Gastrocnemius medialis (tissue), 4 donors: ENCODE measurements around the gene PYGB. TPM values are rescaled to one million over a fixed set of nuclear protein-coding genes. Genes with fewer than 3 reads are reported as not detected.

Experiments
- ATAC-seq, 2 donors: fragments of 150-250 bp; one replicate each; pipeline ENCODE4 v1.9.1; 2016
- DNase-seq, 2 donors: peaks; one replicate each; pipeline ENCODE4 v3.0.0-alpha.2; 2019
- H3K27ac ChIP-seq, 4 donors: fragments of 200-600 bp; sonication (generic); 1 replicate in 1 of 4; 2 replicates in 3 of 4; pipeline ENCODE4 v1.5.1; 2016 to 2018; ENCODE audit warnings: mild to moderate bottlenecking in 2 of 4, moderate library complexity in 1 of 4
- H3K27me3 ChIP-seq, 3 donors: fragments of 200-600 bp; sonication (generic) in 2 of 3; 1 replicate in 1 of 3; 2 replicates in 2 of 3; pipeline versions ENCODE4 v1.5.1 to v1.6.0; 2016 to 2019; ENCODE audit warnings: mild to moderate bottlenecking in 1 of 3, moderate library complexity in 1 of 3
- H3K36me3 ChIP-seq, 2 donors: fragments of 200-600 bp; sonication (generic) in 1 of 2; one replicate each; pipeline ENCODE4 v1.5.1; 2017 to 2018
- H3K4me1 ChIP-seq, 2 donors: fragments of 200-600 bp; sonication (generic) in 1 of 2; one replicate each; pipeline ENCODE4 v1.5.1; 2016 to 2017; ENCODE audit warnings: mild to moderate bottlenecking in 2 of 2
- H3K4me3 ChIP-seq, 4 donors: fragments of 200-600 bp; sonication (generic) in 3 of 4; 1 replicate in 1 of 4; 2 replicates in 3 of 4; pipeline ENCODE4 v1.5.1; 2016 to 2019; ENCODE audit warnings: mild to moderate bottlenecking in 2 of 4
- H3K9me3 ChIP-seq, 3 donors: fragments of 200-600 bp; sonication (generic) in 2 of 3; 1 replicate in 1 of 3; 2 replicates in 2 of 3; pipeline ENCODE4 v1.5.1; 2016 to 2019
- POLR2A ChIP-seq, 2 donors: fragments of 450-650 bp; IDR thresholded peaks; one replicate each; pipeline ENCODE4 v1.6.1; 2017; ENCODE audit warnings: antibody characterized with exemption in 2 of 2, mild to moderate bottlenecking in 2 of 2, moderate library complexity in 2 of 2
- in situ Hi-C, 4 donors: fragments of 200-750 bp; cut with MboI; loops; one replicate each; pipeline versions ENCODE4 v1.15.0 to v1.8.0; 2017; ENCODE audit warnings: low sequenced_read_pairs in 4 of 4
- intact Hi-C: fragments of 100-400 bp; cut with DNase I; formaldehyde crosslinking; loops from one replicate; pipeline ENCODE4 v1.15.1; 2023; ENCODE audit warnings: low total_unique reads
- total RNA-seq, 4 donors: library from RNA; depleted of rRNA; stranded (reverse); fragments of >200 nt; gene quantifications; one replicate each; pipeline versions ENCODE4 v1.1.0 to v1.2.3, GENCODE V29; 2016
- TF ChIP-seq, protein P1 (sequence below), 5 experiments: fragments of 450-650 bp in 3 of 5; fragments of 200-600 bp in 2 of 5; sonication (generic) in 2 of 5; IDR thresholded peaks in 4 of 5; conservative IDR thresholded peaks in 1 of 5; 1 replicate in 4 of 5; 2 replicates in 1 of 5; pipeline ENCODE4 v1.5.1; 2016 to 2019; ENCODE audit warnings: antibody characterized with exemption in 5 of 5, mild to moderate bottlenecking in 3 of 5, moderate library complexity in 3 of 5

Gene PYGB
- total RNA-seq, 4 donors from 2014 or later: 13.6 to 50.7 (median 27.0) TPM

DNA sequence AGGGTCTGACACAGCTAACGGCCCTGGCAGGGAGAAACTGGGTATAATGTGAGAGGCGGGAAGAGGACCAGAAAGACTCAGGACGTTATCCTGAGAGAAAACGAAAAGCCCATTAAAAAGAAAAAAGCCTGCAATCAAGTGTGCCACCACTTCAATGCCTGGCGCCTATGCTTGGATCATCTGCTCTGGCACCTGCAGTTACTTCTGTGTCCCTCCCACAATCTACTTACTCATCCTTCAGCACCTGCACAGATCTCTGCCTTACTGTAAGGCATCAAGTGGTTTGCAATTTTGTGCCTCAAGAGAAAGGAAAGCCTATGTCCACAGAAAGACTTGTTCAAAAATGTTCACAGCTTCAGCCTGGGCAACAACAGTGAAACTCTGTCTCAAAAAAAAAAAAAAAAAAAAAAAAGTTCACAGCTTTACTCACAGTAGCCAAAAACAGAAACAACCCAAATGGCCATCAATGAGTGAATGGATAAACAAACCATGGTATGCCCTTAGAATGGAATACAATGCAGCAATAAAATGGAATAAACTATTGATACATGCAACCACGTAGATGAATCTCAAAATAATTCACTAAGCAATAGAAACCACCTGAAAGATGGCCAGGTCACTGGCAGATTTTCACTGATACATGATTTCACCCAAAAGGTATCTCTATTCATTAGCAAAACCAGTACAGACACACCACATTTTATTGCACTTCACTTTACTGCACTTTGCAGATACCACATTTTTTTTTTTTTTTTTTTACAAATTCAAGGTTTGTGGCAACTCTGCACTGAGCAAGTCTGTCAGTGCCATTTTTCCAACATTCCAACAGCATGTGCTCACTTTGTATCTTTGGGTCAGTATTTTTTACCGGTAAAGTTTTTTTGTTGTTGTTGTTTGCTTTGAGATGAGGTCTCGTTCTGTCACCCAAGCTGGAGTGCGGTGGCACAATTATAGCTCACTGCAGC lies 94.1 kb downstream of the PYGB start:
- Histone ChIP-seq H3K4me3 (no peak overlapping the region), H3K9me3 (no peaks in the 10 kb centered on the region), H3K27ac (no peak overlapping the region), H3K27me3 (no peaks in the 10 kb centered on the region), H3K36me3 (no peaks in the 10 kb centered on the region), H3K4me1 (peaks cover 0 to 4% of the 10 kb centered on the region in 2 donors)
- DNase-seq: no peak
- TF ChIP-seq, protein P1, sequence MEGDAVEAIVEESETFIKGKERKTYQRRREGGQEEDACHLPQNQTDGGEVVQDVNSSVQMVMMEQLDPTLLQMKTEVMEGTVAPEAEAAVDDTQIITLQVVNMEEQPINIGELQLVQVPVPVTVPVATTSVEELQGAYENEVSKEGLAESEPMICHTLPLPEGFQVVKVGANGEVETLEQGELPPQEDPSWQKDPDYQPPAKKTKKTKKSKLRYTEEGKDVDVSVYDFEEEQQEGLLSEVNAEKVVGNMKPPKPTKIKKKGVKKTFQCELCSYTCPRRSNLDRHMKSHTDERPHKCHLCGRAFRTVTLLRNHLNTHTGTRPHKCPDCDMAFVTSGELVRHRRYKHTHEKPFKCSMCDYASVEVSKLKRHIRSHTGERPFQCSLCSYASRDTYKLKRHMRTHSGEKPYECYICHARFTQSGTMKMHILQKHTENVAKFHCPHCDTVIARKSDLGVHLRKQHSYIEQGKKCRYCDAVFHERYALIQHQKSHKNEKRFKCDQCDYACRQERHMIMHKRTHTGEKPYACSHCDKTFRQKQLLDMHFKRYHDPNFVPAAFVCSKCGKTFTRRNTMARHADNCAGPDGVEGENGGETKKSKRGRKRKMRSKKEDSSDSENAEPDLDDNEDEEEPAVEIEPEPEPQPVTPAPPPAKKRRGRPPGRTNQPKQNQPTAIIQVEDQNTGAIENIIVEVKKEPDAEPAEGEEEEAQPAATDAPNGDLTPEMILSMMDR (IDR thresholded peaks at IDR 0.05 in 4 of 5, conservative IDR thresholded peaks at IDR 0.05 in 1 of 5): no peak
- no peak for TF ChIP-seq POLR2A (IDR thresholded peaks at IDR 0.05)
- no peak for ATAC-seq
- in situ Hi-C loops (no loop called here), intact Hi-C loops (no loop called here)

DNA sequence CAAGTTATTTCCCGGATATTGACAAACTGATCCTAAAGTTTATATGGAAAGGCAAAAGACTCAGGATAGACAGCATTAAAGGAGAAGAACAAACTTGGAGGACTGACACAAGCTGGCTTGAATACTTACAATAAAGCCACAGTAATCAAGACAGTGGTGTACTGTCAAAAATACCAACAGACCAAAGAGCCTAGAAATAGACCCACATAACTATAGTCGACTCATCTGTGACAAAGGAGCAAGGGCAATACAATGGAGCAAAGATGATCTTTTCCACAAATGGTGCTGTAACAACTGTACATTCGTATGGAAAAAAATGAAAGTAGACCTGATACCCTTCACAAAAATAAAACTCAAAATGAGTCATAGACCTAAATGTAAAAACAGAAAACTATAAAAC lies 96.7 kb downstream of the PYGB start:
- no peaks in the 10 kb centered on the region for H3K27me3 ChIP-seq
- peaks cover 0 to 4% of the 10 kb centered on the region in 2 donors for H3K4me1 ChIP-seq
- ATAC-seq (no peak), DNase-seq (no peak)
- TF ChIP-seq POLR2A (IDR thresholded peaks at IDR 0.05): no peak
- TF ChIP-seq, protein P1 (IDR thresholded peaks at IDR 0.05 in 4 of 5, conservative IDR thresholded peaks at IDR 0.05 in 1 of 5): no peak
- H3K27ac ChIP-seq: no peak overlapping the region
- H3K4me3 ChIP-seq: no peak overlapping the region
- H3K36me3 ChIP-seq: no peaks in the 10 kb centered on the region
- in situ Hi-C loops (no loop called here), intact Hi-C loops (no loop called here)
- no peaks in the 10 kb centered on the region for H3K9me3 ChIP-seq

DNA sequence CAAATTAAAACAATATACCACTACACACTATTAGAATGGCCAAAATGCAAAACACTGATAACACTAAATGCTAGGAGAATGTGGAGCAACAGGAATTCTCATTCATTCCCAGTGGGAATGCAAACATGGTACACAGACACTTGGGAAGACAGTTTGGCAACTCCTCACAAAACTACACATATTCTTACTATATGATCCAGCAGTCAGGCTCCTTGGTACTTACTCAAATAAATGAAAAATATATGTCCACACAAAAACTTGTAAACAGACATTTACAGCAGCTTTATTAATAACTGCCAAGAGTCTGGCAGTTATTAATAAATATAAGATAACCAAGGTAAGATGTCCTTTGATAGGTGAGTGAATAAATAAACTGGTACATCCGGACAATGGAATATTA lies 97.8 kb downstream of the PYGB start:
- no peak overlapping the region for H3K27ac ChIP-seq
- H3K27me3 ChIP-seq: no peaks in the 10 kb centered on the region
- peaks cover 0 to 4% of the 10 kb centered on the region in 2 donors for H3K4me1 ChIP-seq
- no peaks in the 10 kb centered on the region for H3K36me3 ChIP-seq
- TF ChIP-seq POLR2A (IDR thresholded peaks at IDR 0.05): no peak
- TF ChIP-seq, protein P1 (IDR thresholded peaks at IDR 0.05 in 4 of 5, conservative IDR thresholded peaks at IDR 0.05 in 1 of 5): no peak
- no peak for DNase-seq
- H3K9me3 ChIP-seq: no peaks in the 10 kb centered on the region
- intact Hi-C loops (no loop called here), in situ Hi-C loops (no loop called here)
- ATAC-seq: no peak
- no peak overlapping the region for H3K4me3 ChIP-seq

DNA sequence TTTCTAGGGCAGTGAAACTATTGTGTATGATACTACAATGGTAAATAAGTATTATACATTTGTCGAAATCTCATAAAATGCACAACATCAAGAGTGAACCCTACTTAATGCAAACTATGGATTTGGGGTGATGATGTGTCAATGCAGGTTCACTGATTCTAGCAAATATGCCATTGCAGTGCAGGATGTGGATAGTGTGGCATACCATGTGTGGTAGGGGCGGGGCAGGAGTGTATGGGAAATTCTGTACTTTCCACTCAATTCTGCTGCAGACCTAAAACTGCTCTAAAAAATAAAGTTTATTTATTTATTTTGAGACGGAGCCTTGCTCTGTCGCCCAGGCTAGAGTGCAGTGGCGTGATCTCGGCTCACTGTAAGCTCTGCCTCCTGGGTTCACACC lies 98.5 kb downstream of the PYGB start:
- intact Hi-C loops: no loop called here

More for the DNA sequence above, 98.5 kb downstream of the PYGB start:
- TF ChIP-seq POLR2A (IDR thresholded peaks at IDR 0.05): no peak
- TF ChIP-seq, protein P1 (IDR thresholded peaks at IDR 0.05 in 4 of 5, conservative IDR thresholded peaks at IDR 0.05 in 1 of 5): no peak
- Histone ChIP-seq H3K9me3 (no peaks in the 10 kb centered on the region), H3K27ac (no peak overlapping the region), H3K27me3 (no peaks in the 10 kb centered on the region), H3K4me1 (peaks cover 0 to 4% of the 10 kb centered on the region in 2 donors), H3K4me3 (no peak overlapping the region), H3K36me3 (no peaks in the 10 kb centered on the region)
- in situ Hi-C loops: no loop called here
- ATAC-seq (no peak), DNase-seq (no peak)

Other genes with a start within 250 kb of the PYGB start
- 10 to 100 TPM; 11.4 to 84.6 (median 11.8) TPM for gene ACSS1, start 189.9 kb upstream of the PYGB start, total RNA-seq
- 1 to 10 TPM in 1 of 4 donors, under 1 TPM in 1, not detected in 2; 0.20 to 3.0 TPM for gene VSX1, start 165.9 kb upstream of the PYGB start, total RNA-seq
- 10 to 100 TPM; 27.0 to 61.1 (median 50.2) TPM for gene ENTPD6, start 52.4 kb upstream of the PYGB start, total RNA-seq
- 10 to 100 TPM; 11.9 to 18.4 (median 13.8) TPM for gene ABHD12, start 142.8 kb downstream of the PYGB start, total RNA-seq
- under 1 TPM in 2 of 4 donors, not detected in 2; 0.07 to 0.20 TPM for gene GINS1, start 159.6 kb downstream of the PYGB start, total RNA-seq